ENCODE results near the gene PRR3. TPM values are rescaled to one million over a fixed set of nuclear protein-coding genes. Genes with fewer than 3 reads are reported as not detected.

Gene PRR3
- polyA plus RNA-seq, 1 donor from 2014 or later = 13.0 TPM

DNA sequence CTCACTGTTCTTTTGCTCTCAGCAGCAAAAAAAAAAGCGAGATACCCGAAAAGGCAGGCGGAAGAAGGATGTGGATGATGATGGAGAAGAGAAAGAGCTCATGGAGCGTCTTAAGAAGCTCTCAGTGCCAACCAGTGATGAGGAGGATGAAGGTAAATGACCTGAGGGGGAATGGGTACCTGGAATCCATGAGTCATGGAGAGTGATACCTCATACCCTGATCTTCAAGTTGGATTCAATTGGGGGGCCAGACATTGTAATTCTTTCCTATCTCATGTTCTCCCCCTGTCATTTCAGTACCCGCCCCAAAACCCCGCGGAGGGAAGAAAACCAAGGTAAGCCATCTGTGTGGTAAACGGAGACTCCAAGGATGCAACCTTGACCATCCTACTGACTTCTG, 21.0 kb downstream of the PRR3 start:
- Histone ChIP-seq H3K9me3 (ENCODE audit: low read length) (no peaks in the 10 kb centered on the region), H3K4me2 (ENCODE audit: low read length) (no peak overlapping the region), H3K27ac (ENCODE audit: low read length) (no peak overlapping the region), H3K9me2 (ENCODE audit: insufficient read depth, low read length) (no peaks in the 10 kb centered on the region), H3K9ac (ENCODE audit: low read length) (no peak overlapping the region), H3K4me3 (ENCODE audit: low read length) (no peak overlapping the region), H3F3A (ENCODE audit: insufficient read depth, low read length, poor library complexity, severe bottlenecking) (no peaks in the 10 kb centered on the region), H3K79me2 (replicated peaks; ENCODE audit: insufficient read depth, low read length) (peaks cover 23% of the 10 kb centered on the region), H2AFZ (ENCODE audit: low read depth, low read length) (no peak overlapping the region), H4K20me1 (ENCODE audit: insufficient read depth) (no peaks in the 10 kb centered on the region), H3K27me3 (ENCODE audit: insufficient read depth, low read depth, low read length) (no peaks in the 10 kb centered on the region), H3K36me3 (ENCODE audit: insufficient read depth, low read length) (no peaks in the 10 kb centered on the region)
- TF ChIP-seq EZH2 (IDR thresholded peaks at IDR 0.05; ENCODE audit: borderline replicate concordance, insufficient read depth, low read length, poor library complexity, severe bottlenecking) = no peak
- TF ChIP-seq MXI1 (conservative IDR thresholded peaks at IDR 0.05; ENCODE audit: poor library complexity, severe bottlenecking) = no peak
- TF ChIP-seq TAF1 (IDR thresholded peaks at IDR 0.05; ENCODE audit: low read depth) = no peak
- TF ChIP-seq, protein P1, sequence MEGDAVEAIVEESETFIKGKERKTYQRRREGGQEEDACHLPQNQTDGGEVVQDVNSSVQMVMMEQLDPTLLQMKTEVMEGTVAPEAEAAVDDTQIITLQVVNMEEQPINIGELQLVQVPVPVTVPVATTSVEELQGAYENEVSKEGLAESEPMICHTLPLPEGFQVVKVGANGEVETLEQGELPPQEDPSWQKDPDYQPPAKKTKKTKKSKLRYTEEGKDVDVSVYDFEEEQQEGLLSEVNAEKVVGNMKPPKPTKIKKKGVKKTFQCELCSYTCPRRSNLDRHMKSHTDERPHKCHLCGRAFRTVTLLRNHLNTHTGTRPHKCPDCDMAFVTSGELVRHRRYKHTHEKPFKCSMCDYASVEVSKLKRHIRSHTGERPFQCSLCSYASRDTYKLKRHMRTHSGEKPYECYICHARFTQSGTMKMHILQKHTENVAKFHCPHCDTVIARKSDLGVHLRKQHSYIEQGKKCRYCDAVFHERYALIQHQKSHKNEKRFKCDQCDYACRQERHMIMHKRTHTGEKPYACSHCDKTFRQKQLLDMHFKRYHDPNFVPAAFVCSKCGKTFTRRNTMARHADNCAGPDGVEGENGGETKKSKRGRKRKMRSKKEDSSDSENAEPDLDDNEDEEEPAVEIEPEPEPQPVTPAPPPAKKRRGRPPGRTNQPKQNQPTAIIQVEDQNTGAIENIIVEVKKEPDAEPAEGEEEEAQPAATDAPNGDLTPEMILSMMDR (IDR thresholded peaks at IDR 0.05; ENCODE audit: poor library complexity, severe bottlenecking) = no peak
- no peak for TF ChIP-seq RAD21 (conservative IDR thresholded peaks at IDR 0.05)
- TF ChIP-seq POLR2AphosphoS5 (IDR thresholded peaks at IDR 0.05) = no peak
- TF ChIP-seq, protein P2, sequence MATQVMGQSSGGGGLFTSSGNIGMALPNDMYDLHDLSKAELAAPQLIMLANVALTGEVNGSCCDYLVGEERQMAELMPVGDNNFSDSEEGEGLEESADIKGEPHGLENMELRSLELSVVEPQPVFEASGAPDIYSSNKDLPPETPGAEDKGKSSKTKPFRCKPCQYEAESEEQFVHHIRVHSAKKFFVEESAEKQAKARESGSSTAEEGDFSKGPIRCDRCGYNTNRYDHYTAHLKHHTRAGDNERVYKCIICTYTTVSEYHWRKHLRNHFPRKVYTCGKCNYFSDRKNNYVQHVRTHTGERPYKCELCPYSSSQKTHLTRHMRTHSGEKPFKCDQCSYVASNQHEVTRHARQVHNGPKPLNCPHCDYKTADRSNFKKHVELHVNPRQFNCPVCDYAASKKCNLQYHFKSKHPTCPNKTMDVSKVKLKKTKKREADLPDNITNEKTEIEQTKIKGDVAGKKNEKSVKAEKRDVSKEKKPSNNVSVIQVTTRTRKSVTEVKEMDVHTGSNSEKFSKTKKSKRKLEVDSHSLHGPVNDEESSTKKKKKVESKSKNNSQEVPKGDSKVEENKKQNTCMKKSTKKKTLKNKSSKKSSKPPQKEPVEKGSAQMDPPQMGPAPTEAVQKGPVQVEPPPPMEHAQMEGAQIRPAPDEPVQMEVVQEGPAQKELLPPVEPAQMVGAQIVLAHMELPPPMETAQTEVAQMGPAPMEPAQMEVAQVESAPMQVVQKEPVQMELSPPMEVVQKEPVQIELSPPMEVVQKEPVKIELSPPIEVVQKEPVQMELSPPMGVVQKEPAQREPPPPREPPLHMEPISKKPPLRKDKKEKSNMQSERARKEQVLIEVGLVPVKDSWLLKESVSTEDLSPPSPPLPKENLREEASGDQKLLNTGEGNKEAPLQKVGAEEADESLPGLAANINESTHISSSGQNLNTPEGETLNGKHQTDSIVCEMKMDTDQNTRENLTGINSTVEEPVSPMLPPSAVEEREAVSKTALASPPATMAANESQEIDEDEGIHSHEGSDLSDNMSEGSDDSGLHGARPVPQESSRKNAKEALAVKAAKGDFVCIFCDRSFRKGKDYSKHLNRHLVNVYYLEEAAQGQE (IDR thresholded peaks at IDR 0.05; ENCODE audit: borderline replicate concordance) = no peak
- TF ChIP-seq EP300 (conservative IDR thresholded peaks at IDR 0.05; ENCODE audit: poor library complexity, severe bottlenecking) = no peak
- no peak for TF ChIP-seq SMC3 (conservative IDR thresholded peaks at IDR 0.05; ENCODE audit: poor library complexity)

DNA sequence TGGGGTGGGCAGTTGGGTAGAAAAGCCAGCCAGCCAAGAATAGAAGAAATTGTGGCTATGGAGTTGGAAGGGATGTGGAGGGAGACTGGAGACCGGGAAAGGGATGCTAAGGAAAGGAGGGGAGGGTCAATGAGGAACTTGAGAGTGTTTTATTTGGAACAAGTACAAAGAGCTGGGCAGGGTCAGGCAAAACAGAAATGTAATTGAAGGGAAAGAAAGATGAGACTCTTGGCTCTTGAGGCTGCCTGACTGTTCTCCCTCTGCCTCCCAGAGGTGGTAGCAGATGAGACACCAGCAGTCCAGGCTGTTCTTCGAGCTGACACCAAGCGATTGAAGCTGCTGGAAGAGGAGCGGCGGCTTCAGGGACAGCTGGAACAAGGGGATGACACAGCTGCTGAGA, 26.8 kb downstream of the PRR3 start:
- H3K9me2 ChIP-seq (ENCODE audit: insufficient read depth, low read length) = no peaks in the 10 kb centered on the region

More for the DNA sequence above, 26.8 kb downstream of the PRR3 start:
- no peak overlapping the region for H3K27ac ChIP-seq (ENCODE audit: low read length)
- no peaks in the 10 kb centered on the region for H3K79me2 ChIP-seq (replicated peaks; ENCODE audit: insufficient read depth, low read length)
- H4K20me1 ChIP-seq (ENCODE audit: insufficient read depth) = no peaks in the 10 kb centered on the region
- H3K9ac ChIP-seq (ENCODE audit: low read length) = no peak overlapping the region
- H3K9me3 ChIP-seq (ENCODE audit: low read length) = no peaks in the 10 kb centered on the region
- H3F3A ChIP-seq (ENCODE audit: insufficient read depth, low read length, poor library complexity, severe bottlenecking) = no peaks in the 10 kb centered on the region
- TF ChIP-seq EP300 (conservative IDR thresholded peaks at IDR 0.05; ENCODE audit: poor library complexity, severe bottlenecking) (no peak), SMC3 (conservative IDR thresholded peaks at IDR 0.05; ENCODE audit: poor library complexity) (no peak), EZH2 (IDR thresholded peaks at IDR 0.05; ENCODE audit: borderline replicate concordance, insufficient read depth, low read length, poor library complexity, severe bottlenecking) (no peak), TAF1 (IDR thresholded peaks at IDR 0.05; ENCODE audit: low read depth) (no peak), MXI1 (conservative IDR thresholded peaks at IDR 0.05; ENCODE audit: poor library complexity, severe bottlenecking) (no peak), RAD21 (conservative IDR thresholded peaks at IDR 0.05) (no peak), POLR2AphosphoS5 (IDR thresholded peaks at IDR 0.05) (no peak)
- TF ChIP-seq, protein P2 (IDR thresholded peaks at IDR 0.05; ENCODE audit: borderline replicate concordance) = no peak
- TF ChIP-seq, protein P1 (IDR thresholded peaks at IDR 0.05; ENCODE audit: poor library complexity, severe bottlenecking) = no peak
- H3K4me3 ChIP-seq (ENCODE audit: low read length) = no peak overlapping the region
- no peak overlapping the region for H2AFZ ChIP-seq (ENCODE audit: low read depth, low read length)
- H3K27me3 ChIP-seq (ENCODE audit: insufficient read depth, low read depth, low read length) = no peaks in the 10 kb centered on the region
- H3K4me2 ChIP-seq (ENCODE audit: low read length) = no peak overlapping the region
- H3K36me3 ChIP-seq (ENCODE audit: insufficient read depth, low read length) = no peaks in the 10 kb centered on the region
